ENCODE results near the gene PLCB1. TPM values are rescaled to one million over a fixed set of nuclear protein-coding genes. Genes with fewer than 3 reads are reported as not detected.

PLCB1 gene
- total RNA-seq, 1 donor from 2014 or later, result 7.2 TPM

- intact Hi-C loops (cut with DNase I), result no loop called here
- DNase-seq (ENCODE audit: missing footprints) (no peak), ATAC-seq (no peak)
Measured at GRCh38 chr20:8912096-8912495, 780.0 kb downstream of the PLCB1 start.

GRCh38 chr20:8912731-8913130 lies 780.7 kb downstream of the PLCB1 start:
- intact Hi-C loops (cut with DNase I), result no loop called here
- ATAC-seq (no peak), DNase-seq (ENCODE audit: missing footprints) (no peak)

GRCh38 chr20:8913456-8913855 lies 781.4 kb downstream of the PLCB1 start:
- intact Hi-C loops (cut with DNase I), result no loop called here
- DNase-seq (ENCODE audit: missing footprints) (no peak), ATAC-seq (no peak)

- DNase-seq (ENCODE audit: missing footprints) (no peak), ATAC-seq (no peak)
- intact Hi-C loops (cut with DNase I), result no loop called here
Measured at GRCh38 chr20:8914421-8914820, 782.4 kb downstream of the PLCB1 start.

GRCh38 chr20:8917084-8917483 lies 785.0 kb downstream of the PLCB1 start:
- ATAC-seq (no peak), DNase-seq (ENCODE audit: missing footprints) (no peak)
- intact Hi-C loops (cut with DNase I), result no loop called here

- intact Hi-C loops (cut with DNase I), result no loop called here
- DNase-seq (ENCODE audit: missing footprints) (no peak), ATAC-seq (no peak)
Measured at GRCh38 chr20:8918145-8918544, 786.1 kb downstream of the PLCB1 start.

GRCh38 chr20:8924539-8924938 lies 792.5 kb downstream of the PLCB1 start:
- intact Hi-C loops (cut with DNase I), result no loop called here
- no peak for DNase-seq (ENCODE audit: missing footprints)
- no peak for ATAC-seq

GRCh38 chr20:8930726-8931125 lies 798.7 kb downstream of the PLCB1 start:
- ATAC-seq (peak; percentile 51), DNase-seq (ENCODE audit: missing footprints) (no peak)
- intact Hi-C loops (cut with DNase I), result no loop called here

GRCh38 chr20:8932192-8933165 lies 800.4 kb downstream of the PLCB1 start:
- intact Hi-C loops (cut with DNase I), result loop anchor here (2.0 kb wide), 1 partner anchor 78 kb away; no protein-coding TSS in a partner anchor
- ATAC-seq, result peak; percentile 30
- no peak for DNase-seq (ENCODE audit: missing footprints)

- intact Hi-C loops (cut with DNase I), result loop anchor here (2.0 kb wide), 1 partner anchor 79 kb away; no protein-coding TSS in a partner anchor
- DNase-seq (ENCODE audit: missing footprints) (no peak), ATAC-seq (peak; percentile 86)
Measured at GRCh38 chr20:8933381-8933807, 801.3 kb downstream of the PLCB1 start.

GRCh38 chr20:8934362-8934761 lies 802.3 kb downstream of the PLCB1 start:
- intact Hi-C loops (cut with DNase I), result no loop called here
- ATAC-seq (no peak), DNase-seq (ENCODE audit: missing footprints) (no peak)

Other genes starting within 250 kb of the PLCB1 start
- not detected for gene HAO1, start 191.8 kb upstream of the PLCB1 start, total RNA-seq
- 114 TPM for gene TMX4, start 112.5 kb upstream of the PLCB1 start, total RNA-seq